Activated B cell treated with CpG ODN at 0.5 μM for 24 hours (primary cell): ENCODE data around the gene CHRND. TPM values are rescaled to one million over a fixed set of nuclear protein-coding genes. Genes with fewer than 3 reads are reported as not detected.

Source experiments
- ATAC-seq: fragments of 200-7000 bp; cut with Tn5 transposase; one replicate; pipeline ENCODE4 v1.10.0; 2021; ENCODE audit warnings: low read depth, mild to moderate bottlenecking, moderate library complexity
- CTCF ChIA-PET: fragments of 350-600 bp; sonication (Branson Sonifier 250); formaldehyde crosslinking; loops from one replicate; lab custom pipeline; 2021; ENCODE audit warnings: antibody characterized with exemption; lab: Charles Lee
- POLR2A ChIA-PET: fragments of 350-600 bp; sonication (Branson Sonifier 250); formaldehyde crosslinking; loops from one replicate; lab custom pipeline; 2021; ENCODE audit warnings: antibody characterized with exemption; lab: Charles Lee
- DNase-seq: peaks from one replicate; pipeline ENCODE4 v3.0.0; 2022
- H3K27ac Mint-ChIP-seq: one replicate; pipeline ENCODE4 v1.8.0; 2020; ENCODE audit warnings: mixed read lengths
- H3K27me3 Mint-ChIP-seq: one replicate; pipeline ENCODE4 v1.8.0; 2021; ENCODE audit warnings: mixed read lengths
- H3K36me3 Mint-ChIP-seq: one replicate; pipeline ENCODE4 v1.8.0; 2021; ENCODE audit warnings: low read depth, mixed read lengths
- H3K4me1 Mint-ChIP-seq: one replicate; pipeline ENCODE4 v1.8.0; 2021; ENCODE audit warnings: mixed read lengths
- H3K4me3 Mint-ChIP-seq: one replicate; pipeline ENCODE4 v1.8.0; 2020; ENCODE audit warnings: mild to moderate bottlenecking, mixed read lengths
- H3K9me3 Mint-ChIP-seq: one replicate; pipeline ENCODE4 v1.8.0; 2020; ENCODE audit warnings: mixed read lengths
- intact Hi-C: fragments of 100-400 bp; cut with micrococcal nuclease; formaldehyde crosslinking; loops from one replicate; pipeline ENCODE4 v1.15.1; 2024
- total RNA-seq: library from RNA; stranded (reverse); gene quantifications from 2 replicates; pipeline ENCODE4 v1.2.3, GENCODE V29; 2022
- TF ChIP-seq, protein P1 (sequence below): fragments of 200-600 bp; IDR thresholded peaks from one replicate; pipeline ENCODE4 v1.8.0; 2022; ENCODE audit warnings: antibody characterized with exemption, mild to moderate bottlenecking

CHRND gene
- total RNA-seq, 1 donor from 2014 or later, result not detected

DNA sequence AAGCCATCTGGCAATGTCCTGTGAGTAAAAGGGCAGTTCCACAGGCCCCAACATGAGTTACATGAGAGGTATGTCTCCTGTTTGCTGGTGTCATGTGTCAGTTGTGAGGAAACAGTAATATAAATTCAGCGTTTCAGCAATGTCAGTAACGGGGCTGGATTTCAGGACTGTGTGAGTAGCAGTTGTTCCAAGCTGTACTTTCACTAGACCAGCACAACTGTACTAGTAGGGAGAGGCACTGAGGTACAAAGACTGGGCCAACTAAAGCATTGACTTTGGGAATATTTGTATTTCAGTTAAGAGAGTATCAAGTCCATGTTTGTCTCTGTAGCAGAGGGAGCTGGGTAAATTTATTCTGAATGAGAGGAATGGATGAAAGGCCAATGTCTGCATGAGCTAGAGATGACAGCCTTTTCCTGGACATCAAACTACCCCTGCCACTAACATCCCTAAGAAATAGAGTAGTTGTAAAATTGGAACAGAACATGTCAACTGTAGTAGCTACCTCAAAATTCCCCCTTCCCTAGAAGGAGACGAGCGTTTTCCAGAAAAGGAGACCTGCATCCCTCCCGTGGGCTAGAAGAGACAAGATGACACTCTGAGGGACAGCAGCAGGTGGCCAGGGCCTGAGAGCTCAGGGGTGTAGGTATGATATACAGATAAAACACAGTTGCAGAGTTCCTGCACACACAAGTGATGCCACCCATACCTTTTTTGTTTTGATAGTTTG is 48.9 kb downstream of the CHRND start:
- intact Hi-C loops, result no loop called here
- ATAC-seq (no peak), DNase-seq (no peak)
- ChIA-PET POLR2A (no interaction called here), CTCF (no interaction called here)
- H3K36me3 Mint-ChIP-seq, result peaks cover 81% of the 10 kb centered on the region
- no peaks in the 10 kb centered on the region for H3K4me1 Mint-ChIP-seq
- TF ChIP-seq, protein P1, sequence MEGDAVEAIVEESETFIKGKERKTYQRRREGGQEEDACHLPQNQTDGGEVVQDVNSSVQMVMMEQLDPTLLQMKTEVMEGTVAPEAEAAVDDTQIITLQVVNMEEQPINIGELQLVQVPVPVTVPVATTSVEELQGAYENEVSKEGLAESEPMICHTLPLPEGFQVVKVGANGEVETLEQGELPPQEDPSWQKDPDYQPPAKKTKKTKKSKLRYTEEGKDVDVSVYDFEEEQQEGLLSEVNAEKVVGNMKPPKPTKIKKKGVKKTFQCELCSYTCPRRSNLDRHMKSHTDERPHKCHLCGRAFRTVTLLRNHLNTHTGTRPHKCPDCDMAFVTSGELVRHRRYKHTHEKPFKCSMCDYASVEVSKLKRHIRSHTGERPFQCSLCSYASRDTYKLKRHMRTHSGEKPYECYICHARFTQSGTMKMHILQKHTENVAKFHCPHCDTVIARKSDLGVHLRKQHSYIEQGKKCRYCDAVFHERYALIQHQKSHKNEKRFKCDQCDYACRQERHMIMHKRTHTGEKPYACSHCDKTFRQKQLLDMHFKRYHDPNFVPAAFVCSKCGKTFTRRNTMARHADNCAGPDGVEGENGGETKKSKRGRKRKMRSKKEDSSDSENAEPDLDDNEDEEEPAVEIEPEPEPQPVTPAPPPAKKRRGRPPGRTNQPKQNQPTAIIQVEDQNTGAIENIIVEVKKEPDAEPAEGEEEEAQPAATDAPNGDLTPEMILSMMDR, result no peak
- H3K27ac Mint-ChIP-seq, result no peak overlapping the region
- no peaks in the 10 kb centered on the region for H3K9me3 Mint-ChIP-seq
- no peaks in the 10 kb centered on the region for H3K27me3 Mint-ChIP-seq
- H3K4me3 Mint-ChIP-seq, result no peak overlapping the region

DNA sequence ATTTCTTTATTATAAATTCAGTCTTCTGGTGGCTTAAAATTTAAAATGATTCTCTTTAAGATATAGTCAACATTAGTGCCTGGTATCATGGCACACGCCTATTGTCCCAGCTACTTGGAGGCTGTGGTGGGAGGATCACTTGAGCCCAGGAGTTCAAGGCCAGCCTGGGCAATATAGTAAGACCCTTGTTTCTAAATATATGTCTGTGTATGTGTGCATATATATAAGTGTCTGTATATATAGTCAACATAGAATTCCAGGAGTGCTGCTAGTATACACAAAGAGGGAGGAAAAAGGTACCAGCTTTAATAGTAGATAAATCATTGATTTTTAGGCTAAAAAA is 49.4 kb downstream of the CHRND start:
- H3K4me1 Mint-ChIP-seq, result no peaks in the 10 kb centered on the region
- ATAC-seq (no peak), DNase-seq (no peak)
- no peak overlapping the region for H3K27ac Mint-ChIP-seq
- TF ChIP-seq, protein P1, result no peak
- H3K4me3 Mint-ChIP-seq, result no peak overlapping the region
- H3K27me3 Mint-ChIP-seq, result no peaks in the 10 kb centered on the region
- ChIA-PET POLR2A (no interaction called here), CTCF (no interaction called here)
- H3K36me3 Mint-ChIP-seq, result peaks cover 81% of the 10 kb centered on the region
- H3K9me3 Mint-ChIP-seq, result no peaks in the 10 kb centered on the region
- intact Hi-C loops, result no loop called here

DNA sequence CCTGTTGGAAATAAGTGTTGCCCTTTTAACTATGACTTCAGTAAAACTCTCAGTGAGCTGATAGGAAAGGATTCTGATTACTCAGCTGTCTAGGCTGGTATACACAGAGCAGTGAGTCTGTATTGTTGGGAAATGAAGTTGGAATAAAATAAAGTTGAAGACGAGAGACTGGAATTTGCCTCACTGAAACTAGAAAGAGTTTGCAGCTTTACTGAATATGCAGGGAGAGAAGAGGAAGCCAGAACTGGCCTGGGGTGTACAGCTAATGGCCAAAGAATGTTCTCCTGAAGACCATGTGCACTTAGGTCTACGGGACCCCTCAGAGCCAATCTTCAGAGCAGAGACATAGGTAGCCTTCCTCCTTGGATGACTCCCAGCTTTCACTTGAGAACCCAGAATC is 51.0 kb downstream of the CHRND start:
- POLR2A ChIA-PET, result no interaction called here
- intact Hi-C loops, result no loop called here
- no peaks in the 10 kb centered on the region for H3K27me3 Mint-ChIP-seq

DNA sequence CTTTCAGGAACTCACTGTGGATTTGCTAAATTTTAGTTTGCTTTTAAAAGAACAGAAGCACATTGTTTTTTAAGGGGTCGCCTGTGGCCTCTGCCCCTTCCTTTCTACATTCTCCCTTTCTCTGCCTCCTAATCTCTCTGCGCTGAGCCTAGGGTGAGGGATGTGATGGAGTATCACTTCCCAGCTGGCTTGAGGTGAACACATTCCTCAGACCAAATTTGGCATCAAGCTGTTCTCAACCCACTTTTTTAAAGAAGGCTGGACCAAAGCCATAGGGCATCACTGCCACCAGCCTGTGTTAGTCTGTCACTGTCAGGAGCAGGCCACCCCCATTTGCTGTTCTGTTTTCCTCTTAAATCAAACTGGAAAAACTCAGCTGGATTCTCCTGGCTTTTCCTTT is 51.9 kb downstream of the CHRND start:
- POLR2A ChIA-PET, result no interaction called here
- H3K36me3 Mint-ChIP-seq, result peaks cover 81% of the 10 kb centered on the region
- H3K27ac Mint-ChIP-seq, result no peak overlapping the region
- CTCF ChIA-PET, result no interaction called here
- no peak overlapping the region for H3K4me3 Mint-ChIP-seq
- TF ChIP-seq, protein P1, result no peak
- H3K4me1 Mint-ChIP-seq, result peaks cover 6% of the 10 kb centered on the region
- no peaks in the 10 kb centered on the region for H3K9me3 Mint-ChIP-seq
- intact Hi-C loops, result no loop called here
- no peak for DNase-seq
- H3K27me3 Mint-ChIP-seq, result no peaks in the 10 kb centered on the region
- ATAC-seq, result no peak

More for the DNA sequence above, 51.0 kb downstream of the CHRND start:
- CTCF ChIA-PET, result no interaction called here
- Mint-ChIP-seq H3K36me3 (peaks cover 80% of the 10 kb centered on the region), H3K9me3 (no peaks in the 10 kb centered on the region), H3K27ac (no peak overlapping the region), H3K4me3 (no peak overlapping the region), H3K4me1 (peaks cover 6% of the 10 kb centered on the region)
- ATAC-seq, result no peak
- no peak for DNase-seq
- TF ChIP-seq, protein P1, result no peak

DNA sequence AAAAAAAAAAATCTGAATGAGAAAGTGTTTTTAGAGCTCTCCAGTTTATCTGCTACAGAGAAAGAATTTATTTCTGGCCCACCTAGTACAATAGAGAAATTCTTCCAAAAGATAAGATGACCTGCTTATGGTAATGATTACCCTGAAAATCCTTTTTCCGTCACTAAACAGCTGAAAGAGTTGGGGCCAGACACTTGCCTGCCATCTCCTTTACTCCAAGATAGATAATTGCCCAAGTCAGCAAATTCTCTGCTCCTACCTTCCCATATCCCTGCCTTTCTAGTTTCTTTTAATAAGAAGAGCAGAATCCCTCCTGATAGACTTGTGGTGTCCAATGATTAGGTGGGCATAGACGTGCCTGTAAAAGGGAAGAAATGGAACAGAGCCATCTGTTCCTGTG is 52.7 kb downstream of the CHRND start:
- H3K4me3 Mint-ChIP-seq, result no peak overlapping the region
- no peak for ATAC-seq
- DNase-seq, result no peak
- TF ChIP-seq, protein P1, result no peak
- peaks cover 80% of the 10 kb centered on the region for H3K36me3 Mint-ChIP-seq
- no peaks in the 10 kb centered on the region for H3K9me3 Mint-ChIP-seq
- H3K27me3 Mint-ChIP-seq, result no peaks in the 10 kb centered on the region
- intact Hi-C loops, result no loop called here
- peaks cover 6% of the 10 kb centered on the region for H3K4me1 Mint-ChIP-seq
- POLR2A ChIA-PET, result no interaction called here
- H3K27ac Mint-ChIP-seq, result no peak overlapping the region
- CTCF ChIA-PET, result no interaction called here
